ENCODE data around the gene CATSPER4.

CATSPER4 gene

DNA sequence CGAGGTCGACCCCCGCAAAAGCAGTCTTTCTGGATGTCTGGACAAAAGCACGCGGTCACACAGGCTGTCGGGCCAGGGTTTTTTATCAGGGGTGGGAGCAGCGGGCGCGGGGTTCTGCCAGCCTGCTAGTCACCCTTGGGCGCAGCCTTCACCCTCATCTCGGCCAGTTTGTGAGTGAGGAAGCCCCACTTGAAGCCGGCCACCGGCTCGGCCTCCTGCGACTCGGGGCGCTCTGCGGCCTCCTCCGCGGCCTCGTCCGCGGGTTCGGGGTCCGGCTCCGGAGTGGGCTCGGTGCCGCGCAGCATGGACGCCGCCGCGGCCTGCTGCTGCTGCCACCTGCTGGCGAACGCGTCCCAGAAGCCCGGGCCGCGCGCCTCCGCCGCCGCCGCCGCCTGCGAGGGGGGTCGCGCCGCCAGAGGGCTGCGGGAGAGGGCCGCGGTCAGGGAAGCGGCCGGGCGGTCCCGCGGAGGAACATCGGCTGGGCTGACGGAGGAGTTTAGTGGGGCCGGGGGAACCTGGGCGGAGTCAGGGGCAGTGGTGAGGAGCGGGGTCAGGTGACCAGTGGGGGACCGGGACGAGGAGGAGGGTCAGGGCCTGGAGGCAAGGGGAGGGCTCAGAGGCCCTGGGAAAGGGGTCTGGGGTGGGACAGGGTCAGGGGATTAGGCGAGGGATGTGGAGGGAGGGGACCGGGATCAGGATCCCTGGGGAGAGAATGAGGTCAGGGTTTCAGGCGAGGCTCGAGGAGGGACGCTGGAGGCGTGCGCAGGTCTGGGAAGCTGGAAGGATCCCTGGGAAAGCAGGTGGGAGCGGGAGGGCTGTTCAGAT lies 26.2 kb upstream of the CATSPER4 start:
- DNase-seq (ENCODE audit: extremely low spot score, insufficient read length, low read depth) (no peak), FAIRE-seq (no peak)

DNA sequence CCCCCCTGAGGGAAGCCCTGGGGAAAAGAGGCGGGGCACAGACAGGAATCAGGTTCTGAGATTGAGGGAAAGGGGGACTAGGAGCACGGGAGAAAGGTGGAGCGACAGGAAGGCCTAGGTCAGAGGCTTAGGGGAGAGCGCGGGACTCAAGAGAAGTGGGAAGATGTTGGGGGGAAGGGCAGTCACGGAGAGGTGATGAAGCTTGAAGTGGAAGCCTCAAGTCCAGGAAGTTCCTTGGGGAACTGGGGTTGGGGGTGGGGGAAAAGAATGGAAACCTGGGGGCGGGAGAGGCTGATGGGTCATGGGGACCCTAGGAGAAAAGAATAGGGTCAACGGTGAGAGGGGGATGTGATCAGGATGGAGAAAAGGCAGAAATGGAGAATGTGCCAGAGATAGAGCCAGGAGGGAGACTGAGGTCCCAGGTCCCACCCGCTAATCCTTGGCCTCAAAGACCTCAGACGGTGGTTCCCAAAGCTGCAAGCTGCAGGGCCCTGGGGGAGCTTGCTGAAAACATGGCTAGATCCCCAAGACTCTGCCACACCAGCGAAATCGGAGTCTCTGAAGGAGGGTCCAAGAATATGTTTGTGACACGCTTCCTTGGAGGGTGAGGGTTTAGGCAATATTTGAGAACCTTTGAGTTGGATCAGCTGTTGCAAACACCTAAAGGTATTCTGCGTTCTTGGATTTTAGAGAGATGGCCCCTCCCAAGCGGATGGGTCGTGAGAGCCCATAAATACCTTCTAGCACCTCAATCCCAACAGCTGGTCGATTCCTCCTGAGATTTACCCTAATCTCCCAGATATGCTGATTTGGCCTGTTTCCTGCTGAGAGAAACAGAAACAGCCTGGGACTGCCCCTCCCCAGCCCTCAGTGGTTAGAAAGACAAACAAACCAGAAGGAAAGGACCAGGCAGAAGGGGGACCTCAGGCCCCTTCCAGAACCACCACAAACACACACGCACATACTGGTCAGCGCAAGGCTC lies 25.2 kb upstream of the CATSPER4 start:
- FAIRE-seq (no peak), DNase-seq (ENCODE audit: extremely low spot score, insufficient read length, low read depth) (no peak)

DNA sequence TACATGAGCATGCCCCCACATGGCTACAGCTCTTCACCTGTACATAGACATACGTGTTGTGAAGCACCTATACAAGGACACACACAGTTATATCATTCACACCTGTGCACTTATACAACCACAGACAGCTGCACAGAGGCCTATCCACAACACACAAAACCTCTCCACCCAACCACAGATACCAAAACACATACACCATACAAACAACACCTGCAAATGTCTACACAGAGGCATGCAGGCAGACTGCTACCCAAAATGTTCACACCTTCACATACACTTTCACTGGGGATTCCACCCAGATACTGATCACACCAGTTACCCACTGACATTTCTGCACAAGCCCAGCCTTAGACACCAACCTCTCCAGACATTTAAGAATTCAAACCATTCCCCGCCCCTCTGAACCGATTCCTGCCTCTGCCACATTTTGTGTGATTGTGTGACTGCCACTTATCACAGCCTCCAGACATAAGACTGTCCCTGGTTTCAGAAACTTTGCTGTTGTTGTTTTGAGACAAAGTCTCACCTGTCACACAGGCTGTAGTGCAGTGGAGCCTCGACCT lies 23.6 kb upstream of the CATSPER4 start:
- no peak for FAIRE-seq
- DNase-seq (ENCODE audit: extremely low spot score, insufficient read length, low read depth): no peak

DNA sequence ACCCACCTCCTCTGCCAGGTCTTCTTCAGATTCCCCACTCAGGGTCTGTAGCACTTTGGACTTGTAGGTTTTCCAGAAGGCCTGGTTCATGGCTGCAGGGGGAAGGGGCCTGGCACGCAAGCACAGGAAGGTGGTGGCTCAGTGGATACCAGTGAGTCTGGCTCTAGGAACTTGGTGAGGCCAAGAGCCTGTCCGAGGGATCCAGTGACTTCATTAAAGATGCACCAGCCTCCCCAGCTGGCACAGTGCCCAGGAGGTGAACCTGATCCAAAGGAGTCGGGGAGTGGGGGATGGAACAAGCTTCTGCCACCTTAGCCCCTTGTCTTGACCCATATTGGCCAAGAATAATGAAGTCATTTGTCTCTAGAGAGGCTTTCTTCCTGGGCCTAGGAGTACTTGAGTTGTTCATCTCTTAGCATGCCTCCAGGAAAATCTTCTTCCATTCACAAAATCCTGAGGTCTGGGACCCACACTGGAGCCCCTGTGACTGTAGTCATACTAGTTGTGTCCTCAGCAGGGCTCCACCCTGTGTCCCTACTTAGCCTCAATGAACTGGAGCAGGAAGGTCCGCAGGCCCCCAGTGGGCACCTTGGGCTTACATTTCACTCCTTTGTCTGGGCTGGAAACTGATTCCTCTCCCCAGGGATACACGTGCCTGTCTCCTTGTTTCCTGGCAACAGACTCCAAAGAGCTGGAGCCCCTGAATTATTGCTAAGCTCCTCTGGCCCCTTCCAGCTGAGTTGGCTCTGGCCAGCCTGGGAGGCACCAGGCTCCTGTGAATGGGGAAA lies 21.8 kb upstream of the CATSPER4 start, which contains the start of gene C1orf232:
Gene C1orf232, minus strand, starts transcription at position 554 of the 788 bp plus-strand sequence. Its CDS starts 464 bp downstream, at position 90.
- FAIRE-seq: no peak

DNA sequence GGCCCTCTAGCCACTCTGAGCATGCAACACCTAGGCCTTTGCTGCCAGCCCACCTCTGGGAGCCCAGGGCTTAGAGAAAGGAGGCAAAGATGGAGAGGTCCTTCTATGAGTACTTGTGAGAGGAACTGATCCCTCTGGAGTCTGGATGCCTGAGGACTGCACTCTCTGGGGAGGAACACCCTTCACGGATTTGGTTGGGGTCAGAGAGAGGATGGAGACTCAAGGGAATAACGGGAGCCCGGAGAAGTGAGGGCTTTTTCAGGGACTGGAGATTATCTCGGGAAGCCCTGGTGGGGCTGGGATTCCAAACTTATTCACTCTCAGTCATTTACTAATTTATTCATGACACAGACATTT lies 21.2 kb upstream of the CATSPER4 start:
- no peak for DNase-seq (ENCODE audit: extremely low spot score, insufficient read length, low read depth)
- FAIRE-seq: no peak

More for the DNA sequence above, 21.8 kb upstream of the CATSPER4 start, which contains the start of gene C1orf232:
- DNase-seq (ENCODE audit: extremely low spot score, insufficient read length, low read depth): no peak

DNA sequence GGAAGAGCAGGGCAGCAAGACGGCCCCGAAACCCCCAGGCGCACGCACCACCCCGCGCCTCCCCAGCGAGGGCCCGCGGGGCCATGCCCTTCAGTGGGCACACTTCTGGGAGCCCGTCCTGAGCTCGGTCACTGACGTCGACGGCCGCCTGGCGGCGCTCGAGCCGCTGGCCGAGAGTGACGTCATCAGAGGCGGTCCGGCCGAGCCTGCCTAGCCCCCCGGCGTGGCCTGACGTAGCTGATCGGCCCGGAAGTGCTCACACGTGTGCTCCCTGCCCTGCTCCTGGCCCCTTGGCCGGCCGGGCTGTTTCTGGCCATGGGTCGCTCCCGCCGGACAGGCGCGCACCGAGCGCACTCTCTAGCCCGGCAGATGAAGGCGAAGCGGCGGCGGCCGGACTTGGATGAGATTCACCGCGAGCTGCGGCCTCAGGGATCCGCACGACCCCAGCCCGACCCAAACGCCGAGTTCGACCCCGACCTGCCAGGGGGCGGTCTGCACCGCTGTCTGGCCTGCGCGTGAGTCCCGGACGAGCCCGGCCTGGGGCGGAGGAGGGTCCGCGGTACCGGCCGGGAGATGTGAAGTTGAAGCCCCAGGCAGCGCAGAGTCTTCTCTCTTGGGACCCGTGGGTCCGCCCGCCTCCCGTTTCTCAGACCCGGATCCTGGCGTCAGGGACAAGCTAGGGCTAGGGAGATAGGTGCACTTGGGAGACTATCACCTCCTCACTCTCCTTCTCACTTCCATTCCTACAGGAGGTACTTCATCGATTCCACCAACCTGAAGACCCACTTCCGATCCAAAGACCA lies 20.5 kb upstream of the CATSPER4 start, which contains the start of gene ZNF593:
Gene ZNF593, plus strand, starts transcription at position 240 of the 803 bp plus-strand sequence. Its CDS starts 76 bp downstream, at position 316.
- DNase-seq (ENCODE audit: extremely low spot score, insufficient read length, low read depth) (peak; percentile 100), FAIRE-seq (peak; percentile 97)

DNA sequence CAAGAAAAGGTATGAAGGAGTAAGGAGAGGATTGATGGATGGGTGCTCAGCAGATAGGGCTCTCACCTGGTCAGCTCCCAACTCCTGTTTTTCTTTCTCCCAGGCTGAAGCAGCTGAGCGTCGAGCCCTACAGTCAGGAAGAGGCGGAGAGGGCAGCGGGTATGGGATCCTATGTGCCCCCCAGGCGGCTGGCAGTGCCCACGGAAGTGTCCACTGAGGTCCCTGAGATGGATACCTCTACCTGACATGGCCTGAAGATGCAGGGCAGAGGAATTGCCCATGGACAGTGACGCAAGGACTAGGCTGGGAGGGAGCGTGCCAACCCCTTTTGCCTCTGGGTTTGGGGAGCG lies 20.0 kb upstream of the CATSPER4 start:
- DNase-seq (ENCODE audit: extremely low spot score, insufficient read length, low read depth) (no peak), FAIRE-seq (no peak)

DNA sequence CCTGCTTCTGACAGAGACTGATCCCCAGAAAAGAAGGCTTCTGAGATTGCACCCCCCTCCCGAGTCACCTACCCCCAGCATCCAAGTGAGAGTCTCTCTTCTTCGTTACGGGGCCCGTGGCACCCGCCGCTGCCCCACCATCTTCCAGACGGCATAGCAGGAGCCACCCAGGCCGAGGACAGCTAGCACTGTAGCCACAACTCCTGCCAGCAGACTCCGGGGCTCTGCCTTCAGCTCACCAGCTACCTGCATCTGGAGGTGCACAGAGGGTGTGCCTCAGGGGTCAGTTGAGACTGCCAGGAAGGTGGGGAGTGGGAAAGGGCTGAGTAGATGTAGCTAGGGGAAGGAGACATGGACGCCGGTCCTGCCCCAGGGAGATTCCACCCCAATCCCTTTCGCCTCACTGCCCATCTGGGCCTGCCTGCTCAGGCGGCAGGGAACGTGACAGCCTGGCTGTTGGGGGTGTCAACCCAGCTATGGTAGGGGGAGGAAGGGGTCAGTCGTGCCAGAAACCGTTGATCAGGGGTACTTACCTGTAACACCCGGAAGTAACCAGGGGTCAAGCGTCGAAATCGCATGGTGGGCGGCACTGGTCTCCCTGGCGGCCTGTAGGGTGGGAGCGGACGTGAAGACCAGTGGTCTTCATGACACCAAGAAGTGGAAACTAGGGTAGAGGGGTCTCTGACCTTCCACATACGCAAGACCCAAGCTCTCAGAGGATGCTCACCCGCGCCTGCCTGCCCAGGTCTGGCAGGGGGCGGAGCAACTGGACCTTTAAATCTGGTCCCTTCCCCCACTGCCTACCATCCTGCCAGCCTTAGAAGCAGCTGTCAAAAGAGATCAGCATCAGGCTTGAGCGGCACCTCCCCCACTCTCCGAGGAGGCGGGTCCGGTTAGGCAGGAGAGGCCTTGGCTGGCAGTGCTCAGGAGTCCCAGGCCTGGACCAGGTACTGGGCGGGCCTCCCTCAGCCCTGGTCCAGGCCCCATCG lies 19.0 kb upstream of the CATSPER4 start, which contains the start of gene ZNF593OS:
Gene ZNF593OS, minus strand, starts transcription at position 749 of the 989 bp plus-strand sequence. Its CDS starts 171 bp downstream, at position 578.
- FAIRE-seq (no peak), DNase-seq (ENCODE audit: extremely low spot score, insufficient read length, low read depth) (no peak)

DNA sequence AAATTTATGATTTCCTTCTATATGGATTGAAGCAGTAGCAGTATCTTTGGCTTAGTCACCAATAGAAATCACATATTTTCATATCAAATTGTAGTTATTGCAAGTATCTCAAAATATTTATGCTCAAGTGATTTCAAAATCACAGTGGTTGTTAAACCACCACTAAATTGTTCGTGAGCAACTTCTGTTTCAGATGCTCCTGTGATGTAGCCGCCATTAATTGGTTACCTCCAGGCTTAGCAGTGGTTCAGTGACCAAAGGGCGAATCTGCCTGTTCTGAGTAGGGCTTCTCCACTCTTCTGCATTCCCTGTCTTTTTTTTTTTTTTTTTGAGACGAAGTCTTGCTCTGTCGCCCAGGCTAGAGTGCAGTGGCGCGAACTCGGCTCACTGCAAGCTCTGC lies 15.1 kb upstream of the CATSPER4 start:
- FAIRE-seq: no peak
- DNase-seq (ENCODE audit: extremely low spot score, insufficient read length, low read depth): no peak

DNA sequence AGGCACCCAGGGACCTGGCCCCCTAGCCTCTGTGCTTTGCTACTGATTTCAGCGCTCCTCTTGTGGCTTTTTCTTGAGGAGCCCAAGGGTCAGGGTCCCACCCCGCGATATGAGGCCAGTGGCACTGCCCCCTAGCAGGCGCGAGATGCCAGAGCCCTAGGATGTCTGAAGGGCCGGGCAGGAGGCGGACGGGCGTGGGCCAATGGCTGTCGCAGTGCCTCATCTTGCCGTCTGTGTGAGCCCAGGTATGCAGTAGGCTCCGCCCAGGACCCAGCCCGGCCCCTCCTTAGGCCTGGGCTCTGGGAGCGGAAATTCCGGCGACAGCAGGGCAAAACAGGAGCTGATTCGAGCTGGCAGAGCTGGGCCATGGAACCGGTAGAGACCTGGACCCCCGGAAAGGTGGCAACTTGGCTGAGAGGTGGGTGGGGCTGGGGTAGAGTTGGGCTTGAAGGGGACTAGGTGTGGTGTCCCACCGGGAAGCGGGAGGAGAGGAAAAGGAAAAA lies 13.2 kb upstream of the CATSPER4 start, which contains the start of gene CNKSR1:
Gene CNKSR1, plus strand, starts transcription at position 310 of the 503 bp plus-strand sequence. Its CDS starts 57 bp downstream, at position 367.
- no peak for FAIRE-seq
- DNase-seq (ENCODE audit: extremely low spot score, insufficient read length, low read depth): no peak

DNA sequence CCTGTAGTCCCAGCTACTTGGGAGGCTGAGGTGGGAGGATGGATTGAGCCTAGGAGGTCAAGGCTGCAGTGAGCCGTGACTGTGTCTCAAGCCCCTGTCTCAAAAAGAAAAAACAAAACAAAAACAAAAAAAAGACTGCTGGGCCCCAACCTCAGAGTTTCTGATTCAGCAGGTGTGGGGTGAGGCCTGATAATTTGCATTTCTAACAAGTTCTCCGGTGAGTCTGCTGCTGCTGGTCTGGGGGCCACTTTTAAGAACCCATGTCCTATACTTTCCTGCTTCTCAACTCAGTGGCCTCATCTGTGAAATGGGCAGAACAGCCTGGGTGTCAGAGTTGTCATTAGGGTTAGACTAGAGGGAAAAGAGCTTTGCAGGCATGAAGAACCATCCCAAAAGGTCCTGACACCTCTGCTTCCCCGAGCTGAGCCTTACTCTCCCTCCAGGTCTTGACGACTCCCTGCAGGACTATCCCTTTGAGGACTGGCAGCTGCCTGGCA lies 10.3 kb upstream of the CATSPER4 start:
- peak; percentile 63 for FAIRE-seq
- DNase-seq (ENCODE audit: extremely low spot score, insufficient read length, low read depth): no peak

DNA sequence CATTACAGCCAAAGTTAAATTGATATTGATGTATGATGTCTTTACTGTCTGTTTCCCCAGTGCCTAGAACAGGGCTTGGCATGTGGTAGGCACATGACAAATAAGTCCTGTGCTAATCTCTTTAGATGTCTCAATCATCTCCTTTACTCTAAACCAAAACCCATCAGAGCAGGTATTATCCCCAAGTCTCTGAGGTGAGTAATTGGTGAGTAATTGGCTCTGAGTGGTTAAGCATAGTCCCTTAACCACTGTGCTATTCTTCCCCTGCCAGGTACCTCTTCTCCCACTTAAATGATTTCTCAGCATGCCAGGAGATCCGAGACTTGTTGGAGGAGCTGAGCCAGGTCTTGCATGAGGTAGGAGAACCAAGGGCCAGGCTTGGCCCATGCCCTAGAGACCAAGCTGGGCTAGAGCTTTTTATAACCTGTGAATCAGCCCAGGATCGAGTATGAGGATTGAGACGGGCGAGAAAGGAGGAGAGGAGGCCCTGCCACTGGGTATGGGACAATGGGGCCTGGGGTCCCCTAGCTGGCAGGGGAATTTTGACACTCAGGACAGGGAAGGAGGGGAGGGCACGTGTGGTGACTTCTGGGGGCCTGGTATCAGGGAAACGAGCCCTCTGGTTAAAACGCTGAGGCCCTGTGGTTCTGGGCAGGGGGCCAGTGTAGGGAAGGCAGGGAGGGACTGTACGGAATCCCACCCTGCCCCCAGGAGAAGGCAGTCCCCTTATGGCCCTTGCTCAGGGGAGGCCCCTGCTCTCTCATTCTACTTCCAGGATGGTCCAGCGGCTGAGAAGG lies 8.6 kb upstream of the CATSPER4 start:
- FAIRE-seq: no peak
- no peak for DNase-seq (ENCODE audit: extremely low spot score, insufficient read length, low read depth)

DNA sequence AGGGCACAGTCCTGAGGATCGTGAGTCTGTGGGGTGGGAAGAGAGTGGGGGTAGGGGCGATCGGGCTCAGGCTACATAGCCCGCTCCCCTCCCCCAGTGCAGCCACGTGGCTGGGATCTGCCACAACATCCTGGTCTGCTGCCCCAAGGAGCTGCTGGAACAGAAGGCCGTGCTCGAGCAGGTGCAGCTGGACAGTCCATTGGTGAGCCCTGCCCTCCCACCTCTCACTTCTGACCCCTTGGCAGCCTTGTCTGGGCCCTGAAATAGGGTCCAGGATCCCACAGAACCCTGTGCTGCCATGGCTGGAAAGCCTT lies 8.1 kb upstream of the CATSPER4 start:
- FAIRE-seq (no peak), DNase-seq (ENCODE audit: extremely low spot score, insufficient read length, low read depth) (no peak)

DNA sequence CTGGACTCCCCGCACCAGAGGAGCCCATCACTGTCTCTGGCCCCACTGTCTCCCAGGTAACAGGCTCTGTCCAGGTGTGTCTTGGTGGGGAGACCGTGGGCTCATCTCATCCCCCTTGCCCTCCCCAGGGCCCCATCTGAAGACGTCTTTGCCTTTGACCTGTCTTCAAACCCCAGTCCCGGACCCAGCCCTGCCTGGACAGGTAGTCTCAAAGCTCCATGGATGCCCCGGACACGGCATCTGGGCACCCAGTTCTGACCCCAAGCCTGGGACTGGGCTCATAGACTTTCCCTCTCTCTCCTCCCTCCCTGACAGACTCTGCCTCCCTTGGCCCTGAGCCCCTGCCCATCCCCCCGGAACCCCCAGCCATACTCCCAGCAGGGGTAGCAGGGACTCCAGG lies 6.3 kb upstream of the CATSPER4 start:
- DNase-seq (ENCODE audit: extremely low spot score, insufficient read length, low read depth): no peak
- no peak for FAIRE-seq

DNA sequence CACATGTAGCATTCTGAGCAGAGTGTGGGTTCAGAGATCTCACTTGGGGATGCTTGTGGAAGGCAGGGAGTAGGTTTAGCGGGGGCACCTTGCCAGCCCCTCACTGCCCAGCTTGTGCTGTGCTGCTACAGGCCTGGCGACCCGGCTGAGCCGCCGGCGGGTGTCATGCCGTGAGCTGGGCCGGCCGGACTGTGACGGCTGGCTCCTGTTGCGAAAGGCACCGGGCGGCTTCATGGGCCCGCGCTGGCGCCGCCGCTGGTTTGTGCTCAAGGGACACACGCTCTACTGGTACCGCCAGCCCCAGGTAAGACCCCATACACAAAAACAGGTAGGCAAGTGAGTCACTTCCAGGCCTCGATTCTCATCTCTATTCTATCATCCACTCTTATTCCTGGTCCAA lies 5.5 kb upstream of the CATSPER4 start:
- no peak for DNase-seq (ENCODE audit: extremely low spot score, insufficient read length, low read depth)
- no peak for FAIRE-seq

DNA sequence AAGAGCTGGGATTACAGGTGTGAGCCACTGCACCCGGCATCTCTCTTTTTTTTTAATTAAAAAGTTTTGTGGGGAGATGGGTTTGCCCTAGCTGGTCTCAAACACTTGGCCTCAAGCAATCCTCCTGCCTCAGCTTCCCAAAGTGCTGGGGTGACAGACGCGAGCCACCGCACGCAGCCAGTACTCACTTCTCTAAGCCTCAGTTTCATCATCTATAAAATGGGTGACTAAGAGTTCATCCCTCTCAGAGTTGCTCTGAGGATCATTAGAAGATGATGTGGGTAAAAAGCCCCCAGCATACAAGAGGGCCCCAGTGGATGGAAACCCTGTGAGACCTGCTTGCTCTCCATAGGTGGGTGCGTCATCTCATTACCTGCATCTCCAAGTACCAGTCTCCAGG lies 2.5 kb upstream of the CATSPER4 start:
- FAIRE-seq: no peak

More for the DNA sequence above, 2.5 kb upstream of the CATSPER4 start:
- DNase-seq (ENCODE audit: extremely low spot score, insufficient read length, low read depth): no peak

All from GM18507 (cell line).